Endothelial cell of umbilical vein (primary cell): ENCODE results near the gene FLRT2. TPM values are rescaled to one million over a fixed set of nuclear protein-coding genes. Genes with fewer than 3 reads are reported as not detected.

ENCODE experiments used
- BruUV-seq: library from RNA; stranded (reverse); fragments of 400-500 nt; replicated peaks from 2 replicates; lab custom pipeline; 2021; lab: Mats Ljungman, UMichigan
- CTCF ChIA-PET: fragments of 300-600, 350-600 bp; sonication (Branson Sonifier 250); formaldehyde crosslinking; loops from one replicate; lab custom pipeline; 2021; ENCODE audit warnings: antibody characterized with exemption, inconsistent platforms; lab: Charles Lee
- POLR2A ChIA-PET: fragments of 300-600, 350-600 bp; sonication (Branson Sonifier 250); formaldehyde crosslinking; loops from one replicate; lab custom pipeline; 2021; ENCODE audit warnings: antibody characterized with exemption, inconsistent platforms; lab: Charles Lee
- DNase-seq: peaks from one replicate; pipeline ENCODE4 v3.0.0-alpha.2; 2011; ENCODE audit warnings: low read depth, low spot score
- FAIRE-seq: peaks from 2 replicates; lab custom pipeline; 2011; peaks lifted over from hg19 to GRCh38; lab: Jason Lieb, UNC
- H2AFZ ChIP-seq: 2 replicates; pipeline ENCODE4 v1.6.0; 2012; ENCODE audit warnings: low read depth, low read length, control low read depth, inconsistent platforms
- H3K27ac ChIP-seq: 2 replicates; pipeline ENCODE4 v1.5.1; 2011; ENCODE audit warnings: low read depth, mild to moderate bottlenecking, control low read depth, low read length, moderate library complexity; ENCODE audit not compliant: insufficient read depth
- H3K27me3 ChIP-seq, 2 experiments: 2 replicates each; pipeline versions ENCODE4 v1.6.0 to v1.6.1; 2011; ENCODE audit warnings: low read length in 2 of 2, mixed read lengths in 1 of 2; ENCODE audit not compliant: control insufficient read depth in 2 of 2, insufficient read depth in 2 of 2
- H3K36me3 ChIP-seq, 2 experiments: 2 replicates in 1 of 2; 3 replicates in 1 of 2; pipeline ENCODE4 v1.5.1; 2011; ENCODE audit warnings: low read length in 2 of 2, mild to moderate bottlenecking in 1 of 2, moderate library complexity in 1 of 2; ENCODE audit not compliant: control insufficient read depth in 2 of 2, insufficient read depth in 2 of 2; ENCODE audit errors: extremely low read depth in 1 of 2
- H3K4me1 ChIP-seq: 3 replicates; pipeline ENCODE4 v1.5.1; 2011; ENCODE audit warnings: mild to moderate bottlenecking, low read length; ENCODE audit not compliant: control insufficient read depth, insufficient read depth; ENCODE audit errors: extremely low read depth
- H3K4me2 ChIP-seq: 2 replicates; pipeline ENCODE4 v1.6.1; 2011; ENCODE audit warnings: low read length, control low read depth, mixed read lengths; ENCODE audit not compliant: insufficient read depth
- H3K4me3 ChIP-seq, 3 experiments: fragments of 200-600 bp in 1 of 3; sonication (generic), shearing (Covaris generic) in 1 of 3; replicated peaks in 1 of 3; 2 replicates each; pipeline ENCODE4 v1.5.1; 2011 to 2016; ENCODE audit warnings: control low read depth in 3 of 3, low read length in 3 of 3, mild to moderate bottlenecking in 2 of 3, inconsistent platforms in 1 of 3, low read depth in 1 of 3, moderate library complexity in 1 of 3; ENCODE audit not compliant: insufficient read depth in 1 of 3
- H3K79me2 ChIP-seq: 2 replicates; pipeline ENCODE4 v1.6.0; 2012; ENCODE audit warnings: low read length, inconsistent platforms; ENCODE audit not compliant: control insufficient read depth, insufficient read depth
- H3K9ac ChIP-seq: replicated peaks from 2 replicates; pipeline ENCODE3; 2011; ENCODE audit warnings: low read length, control low read depth; ENCODE audit not compliant: insufficient read depth; ENCODE audit errors: extremely low read depth
- H3K9me1 ChIP-seq: replicated peaks from 3 replicates; pipeline ENCODE4 v1.6.0; 2011; ENCODE audit warnings: mild to moderate bottlenecking, low read length; ENCODE audit not compliant: control insufficient read depth, insufficient read depth; ENCODE audit errors: extremely low read depth
- H3K9me3 ChIP-seq: replicated peaks from 2 replicates; pipeline ENCODE4 v1.5.1; 2012; ENCODE audit warnings: low read length, inconsistent platforms; ENCODE audit not compliant: control insufficient read depth, insufficient read depth
- H4K20me1 ChIP-seq: replicated peaks from 2 replicates; pipeline ENCODE3; 2011; ENCODE audit warnings: mild to moderate bottlenecking, low read length; ENCODE audit not compliant: control insufficient read depth, insufficient read depth; ENCODE audit errors: extremely low read depth
- CTCF ChIP-seq, 2 donors: IDR thresholded peaks; 1 replicate in 1 of 2; 2 replicates in 1 of 2; pipeline ENCODE4 v1.5.1; 2011; ENCODE audit warnings: low read length in 2 of 2, mild to moderate bottlenecking in 2 of 2, moderate library complexity in 2 of 2, control low read depth in 1 of 2, inconsistent platforms in 1 of 2, low read depth in 1 of 2; ENCODE audit not compliant: insufficient read depth in 1 of 2; ENCODE audit errors: extremely low read depth in 1 of 2
- EZH2 ChIP-seq: IDR thresholded peaks from 2 replicates; pipeline ENCODE4 v1.6.1; 2012; ENCODE audit warnings: borderline replicate concordance, low read depth, mild to moderate bottlenecking, moderate library complexity, low read length, inconsistent platforms; ENCODE audit not compliant: severe bottlenecking
- FOS ChIP-seq: IDR thresholded peaks from 2 replicates; pipeline ENCODE4 v1.6.1; 2011; ENCODE audit warnings: mild to moderate bottlenecking, low read length, moderate library complexity, borderline replicate concordance; ENCODE audit not compliant: insufficient read depth
- GATA2 ChIP-seq: IDR thresholded peaks from 2 replicates; pipeline ENCODE4 v1.7.0; 2011; ENCODE audit warnings: low read depth, mild to moderate bottlenecking, moderate library complexity, mixed read lengths, low read length; ENCODE audit not compliant: insufficient read length, insufficient read depth
- JUN ChIP-seq: IDR thresholded peaks from 2 replicates; pipeline ENCODE4 v1.6.1; 2011; ENCODE audit warnings: borderline replicate concordance, low read depth; ENCODE audit not compliant: insufficient read length, insufficient read depth
- MAX ChIP-seq: IDR thresholded peaks from 2 replicates; pipeline ENCODE4 v1.6.1; 2011; ENCODE audit not compliant: insufficient read depth, insufficient read length
- MYC ChIP-seq: IDR thresholded peaks from one replicate; pipeline ENCODE4 v1.6.1; 2011; ENCODE audit warnings: mild to moderate bottlenecking, low read depth, low read length
- POLR2A ChIP-seq: IDR thresholded peaks from 2 replicates; pipeline ENCODE4 v1.6.1; 2012; ENCODE audit warnings: low read depth, mild to moderate bottlenecking, control low read depth, low read length
- POLR2AphosphoS5 ChIP-seq: IDR thresholded peaks from 2 replicates; pipeline ENCODE4 v1.6.1; 2012; ENCODE audit warnings: low read depth, mild to moderate bottlenecking, control low read depth, low read length, moderate library complexity; ENCODE audit not compliant: insufficient read depth
- dilution Hi-C: fragments of 300-500 bp; cut with MboI; formaldehyde crosslinking; loops from one replicate; pipeline ENCODE4 v1.15.0; 2019; ENCODE audit warnings: low sequenced_read_pairs; ENCODE audit not compliant: extremely low pct_ligation_motif_present
- intact Hi-C: fragments of 100-400 bp; cut with micrococcal nuclease; formaldehyde crosslinking; loops from one replicate; pipeline ENCODE4 v1.10.0; 2022
- polyA plus RNA-seq, 4 experiments: library from polyadenylated mRNA; depleted of rRNA in 3 of 4; stranded (reverse) in 3 of 4; unstranded in 1 of 4; fragments of >200 nt; gene quantifications; 2 replicates each; pipeline versions ENCODE4 v1.2.1 to v1.2.3, GENCODE V29; 2011 to 2012; ENCODE audit warnings: missing spikeins in 1 of 4
- total RNA-seq: library from RNA; stranded (reverse); gene quantifications from 2 replicates; pipeline ENCODE4 v1.2.3, GENCODE V29; 2021

Gene FLRT2
- total and polyA plus RNA-seq, 2 donors (not counting 3 experiments of a cell fraction or from before 2014, with no cell fraction given) = 202 to 229 TPM

GRCh38 chr14:85517114-85517688 lies 12.7 kb upstream of the FLRT2 start:
- no peaks in the 10 kb centered on the region for H3K9me3 ChIP-seq
- intact Hi-C loops = loop anchor here (1.0 kb wide), 1 partner anchor 10 kb away; no protein-coding TSS in a partner anchor
- H3K79me2 ChIP-seq = no peaks in the 10 kb centered on the region
- peaks cover 21% of the 10 kb centered on the region for H3K4me1 ChIP-seq
- FAIRE-seq (no peak), DNase-seq (no peak)
- no peaks in the 10 kb centered on the region for H3K36me3 ChIP-seq
- peak overlapping the region; percentile 66 for H3K9ac ChIP-seq
- H3K27me3 ChIP-seq = no peaks in the 10 kb centered on the region
- dilution Hi-C loops = no loop called here
- H3K4me2 ChIP-seq = peak overlapping the region; percentile 99
- peak overlapping the region in 1 of 3 experiments; percentile 67 for H3K4me3 ChIP-seq
- ChIA-PET CTCF (interaction anchor here (3.1 kb wide), 1 partner anchor 11 kb away, joined by 11 read pairs; no protein-coding TSS in a partner anchor), POLR2A (interaction anchor here (1.0 kb wide), 2 partner anchors 13 to 16 kb away, joined by 3 to 6 read pairs; partner anchors contain the start of gene FLRT2)
- TF ChIP-seq GATA2 (no peak), EZH2 (no peak)
- H4K20me1 ChIP-seq = no peaks in the 10 kb centered on the region
- peak overlapping the region; percentile 60 for H2AFZ ChIP-seq
- TSS peak; percentile 71 for BruUV-seq
- no peaks in the 10 kb centered on the region for H3K9me1 ChIP-seq
- H3K27ac ChIP-seq = peak overlapping the region; percentile 69

GRCh38 chr14:85519661-85520305 lies 10.2 kb upstream of the FLRT2 start:
- Histone ChIP-seq H3K9me1 (no peaks in the 10 kb centered on the region), H3K4me1 (peaks cover 21% of the 10 kb centered on the region), H3K4me2 (no peak overlapping the region), H3K4me3 (no peak overlapping the region), H3K36me3 (no peaks in the 10 kb centered on the region), H3K79me2 (no peaks in the 10 kb centered on the region), H3K9me3 (no peaks in the 10 kb centered on the region), H2AFZ (peak overlapping the region; percentile 41), H3K27me3 (no peaks in the 10 kb centered on the region), H4K20me1 (no peaks in the 10 kb centered on the region), H3K9ac (no peak overlapping the region), H3K27ac (no peak overlapping the region)
- CTCF ChIA-PET = no interaction called here
- FAIRE-seq (no peak), DNase-seq (no peak)
- intact Hi-C loops = no loop called here
- no TSS peak for BruUV-seq
- no peak for TF ChIP-seq FOS
- TF ChIP-seq CTCF (IDR thresholded peaks at IDR 0.05; ENCODE audit: extremely low read depth in 1 of 2, insufficient read depth in 1 of 2, low read depth in 1 of 2, low read length in 2 of 2) = no peak
- no peak for TF ChIP-seq POLR2A
- TF ChIP-seq MAX = no peak
- no peak for TF ChIP-seq POLR2AphosphoS5
- TF ChIP-seq JUN = no peak
- TF ChIP-seq MYC = no peak
- no peak for TF ChIP-seq EZH2
- no peak for TF ChIP-seq GATA2
- dilution Hi-C loops = no loop called here
- POLR2A ChIA-PET = no interaction called here
